GM19463 (cell line): ENCODE data around the gene TMPRSS4.

Experiments
- ATAC-seq: cut with Tn5 transposase; IDR thresholded peaks from one replicate; pipeline ENCODE4 v1.9.1; 2021; ENCODE audit warnings: mild to moderate bottlenecking, moderate library complexity; ENCODE audit not compliant: unreplicated experiment

Gene TMPRSS4

DNA sequence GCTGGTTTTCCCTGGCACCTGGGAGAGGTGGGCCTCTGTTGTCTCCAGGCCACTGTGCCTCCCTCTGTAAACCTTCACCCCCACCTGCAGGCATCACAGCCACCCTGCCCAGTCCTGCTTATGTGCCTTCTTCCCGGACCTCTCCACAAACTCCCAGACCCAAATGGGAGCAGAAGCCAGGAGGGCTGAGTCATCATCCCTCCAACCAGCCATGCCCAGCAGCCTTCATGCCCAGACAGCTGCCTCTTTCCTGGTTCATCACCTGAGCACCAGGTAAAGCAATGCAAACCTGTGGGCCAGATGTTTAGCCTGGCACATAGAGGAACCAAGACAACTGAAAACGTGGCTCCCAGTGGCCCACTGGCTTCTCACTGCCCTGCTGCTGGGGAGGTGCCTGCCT lies 2.1 kb upstream of the TMPRSS4 start:
- no peak for ATAC-seq

DNA sequence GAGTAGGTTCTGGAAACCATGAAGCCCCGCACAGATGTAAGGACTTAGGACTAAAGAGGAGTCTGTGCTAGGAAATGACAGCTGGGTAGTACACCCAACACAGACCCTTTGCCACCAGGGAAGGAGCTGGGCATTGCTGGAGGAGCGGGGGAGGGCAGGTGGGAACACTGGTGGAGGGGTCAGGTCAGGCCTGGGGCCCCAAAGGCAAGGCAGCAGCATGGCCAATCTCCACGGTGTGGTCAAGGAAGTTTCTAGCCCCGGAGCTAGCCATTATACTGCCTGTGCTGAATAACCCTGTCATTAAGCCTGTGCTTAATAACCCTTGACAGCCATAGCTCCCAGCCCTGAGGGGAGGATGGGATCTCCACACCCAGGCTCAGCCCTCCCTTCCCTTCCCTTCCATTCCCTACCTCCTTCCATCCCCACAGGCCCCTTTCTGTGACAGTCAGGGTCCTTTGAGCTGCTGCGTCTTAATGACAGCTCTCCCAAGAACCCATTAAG lies 2.1 kb downstream of the TMPRSS4 start:
- ATAC-seq, result no peak

GRCh38 chr11:118079491-118079890 lies 2.6 kb downstream of the TMPRSS4 start:
- ATAC-seq, result no peak

DNA sequence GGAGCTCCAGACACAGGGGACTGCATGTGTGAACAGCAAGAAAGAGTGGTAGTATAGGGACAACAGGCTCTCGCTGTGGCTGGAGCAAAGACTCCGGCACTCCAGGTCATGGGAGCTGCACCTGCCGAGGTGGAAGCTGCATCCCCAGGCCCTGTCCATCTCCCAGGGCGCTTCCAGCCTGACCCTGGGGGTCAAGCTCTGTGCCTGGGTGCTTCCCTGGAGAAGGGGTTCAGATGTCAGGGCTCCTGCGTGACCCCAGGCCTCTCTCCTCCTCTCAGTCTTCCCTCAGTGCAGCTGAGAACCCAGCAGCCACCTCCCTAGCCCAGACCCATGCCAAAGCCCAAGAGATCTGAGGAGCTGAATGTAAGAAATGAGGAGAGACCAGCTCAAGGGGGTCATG lies 3.4 kb downstream of the TMPRSS4 start:
- ATAC-seq, result no peak

DNA sequence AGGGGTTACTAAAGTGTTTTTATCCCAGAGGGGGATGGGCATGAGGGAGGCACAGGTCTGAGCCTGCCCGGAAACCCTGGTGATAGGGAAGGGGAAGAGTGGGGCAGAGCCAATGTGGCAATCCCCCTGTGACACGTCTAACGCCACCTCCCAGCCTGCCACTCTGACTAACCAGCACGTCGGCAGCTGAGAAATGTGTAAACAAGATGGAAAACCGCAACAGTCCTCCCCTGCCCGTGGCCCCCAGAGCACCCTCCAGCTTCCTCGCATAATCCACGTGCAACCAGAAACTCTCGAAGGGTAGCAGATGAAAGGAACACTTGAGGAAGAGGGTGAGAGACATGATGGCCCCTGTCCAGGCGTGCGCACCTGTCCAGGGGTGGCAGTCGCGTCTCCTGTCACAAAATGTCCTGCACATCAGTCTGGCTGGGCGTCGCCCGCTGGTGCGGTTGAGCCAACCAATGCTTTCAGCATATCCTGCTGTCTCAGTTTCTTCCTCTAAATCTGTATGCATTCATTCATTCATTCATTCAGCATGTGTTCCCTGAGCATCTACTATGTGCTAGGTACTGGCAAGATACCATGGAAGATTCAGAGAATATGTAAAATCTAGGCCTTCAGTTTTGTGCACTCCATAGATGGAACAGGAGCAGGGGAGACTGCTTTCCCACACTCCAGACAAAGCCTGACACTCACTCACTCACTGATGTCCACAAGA lies 4.5 kb downstream of the TMPRSS4 start:
- ATAC-seq, result no peak

DNA sequence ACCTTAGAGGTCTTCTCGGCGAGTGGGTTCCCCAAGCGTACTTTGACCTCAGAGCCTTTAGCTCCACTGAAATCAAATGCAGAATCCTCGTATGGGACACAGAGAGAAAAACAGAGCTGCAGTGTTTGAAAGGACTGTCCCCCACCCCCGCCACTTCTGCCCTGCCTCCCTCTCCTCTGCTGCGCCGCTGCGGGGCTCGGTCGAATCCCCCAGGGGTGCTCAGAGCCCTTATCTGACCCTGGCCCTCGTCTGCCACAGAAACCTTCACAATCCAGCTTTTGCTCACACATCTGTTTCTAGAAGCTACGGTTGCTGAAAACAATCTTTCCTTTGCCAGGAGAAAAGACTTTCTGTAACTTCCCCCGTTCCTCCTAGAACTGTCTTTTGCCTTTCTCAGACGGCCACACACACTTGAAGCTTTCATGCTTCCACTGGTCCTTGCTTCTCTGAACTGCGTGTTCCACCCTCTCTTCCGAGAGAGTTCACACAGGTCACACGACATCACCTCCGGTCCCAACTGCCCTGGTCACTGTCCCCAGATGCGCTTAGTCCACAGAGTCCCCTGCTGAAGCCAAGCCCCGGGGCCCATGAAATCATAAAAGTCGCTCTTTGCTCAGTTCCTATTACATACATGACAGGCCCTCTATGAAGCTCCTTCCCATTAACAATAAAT lies 6.1 kb downstream of the TMPRSS4 start:
- ATAC-seq, result no peak

DNA sequence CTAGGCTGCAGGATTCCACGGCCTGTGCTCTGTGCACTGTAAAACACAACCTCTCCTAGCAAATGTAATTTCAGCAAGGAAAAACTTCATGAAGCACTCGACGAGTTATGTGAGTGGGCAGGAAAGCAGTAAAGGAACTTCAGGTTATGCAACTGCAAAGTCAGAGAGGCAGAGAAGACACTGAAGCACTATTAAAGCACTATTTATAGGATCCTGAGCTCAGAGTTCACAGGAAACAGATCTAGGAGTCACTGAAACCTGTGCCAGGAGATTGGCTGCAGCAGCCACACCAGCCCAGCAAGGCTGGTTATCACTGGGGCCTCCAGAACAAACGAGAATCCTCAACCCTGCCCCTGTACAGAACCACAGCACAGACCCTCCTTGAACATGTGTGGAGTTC lies 7.4 kb downstream of the TMPRSS4 start:
- no peak for ATAC-seq

- ATAC-seq, result no peak
These were observed 7.8 kb downstream of the TMPRSS4 start for GRCh38 chr11:118084656-118085055.

GRCh38 chr11:118086913-118087768 lies 10.3 kb downstream of the TMPRSS4 start, which contains the start of gene SMIM35:
TSS of gene SMIM35 (minus strand) at chr11:118086963. CDS start at chr11:118086757, 206 bp downstream.
- ATAC-seq, result no peak

GRCh38 chr11:118087931-118088330 lies 11.1 kb downstream of the TMPRSS4 start:
- no peak for ATAC-seq

GRCh38 chr11:118088531-118088930 lies 11.7 kb downstream of the TMPRSS4 start:
- no peak for ATAC-seq

DNA sequence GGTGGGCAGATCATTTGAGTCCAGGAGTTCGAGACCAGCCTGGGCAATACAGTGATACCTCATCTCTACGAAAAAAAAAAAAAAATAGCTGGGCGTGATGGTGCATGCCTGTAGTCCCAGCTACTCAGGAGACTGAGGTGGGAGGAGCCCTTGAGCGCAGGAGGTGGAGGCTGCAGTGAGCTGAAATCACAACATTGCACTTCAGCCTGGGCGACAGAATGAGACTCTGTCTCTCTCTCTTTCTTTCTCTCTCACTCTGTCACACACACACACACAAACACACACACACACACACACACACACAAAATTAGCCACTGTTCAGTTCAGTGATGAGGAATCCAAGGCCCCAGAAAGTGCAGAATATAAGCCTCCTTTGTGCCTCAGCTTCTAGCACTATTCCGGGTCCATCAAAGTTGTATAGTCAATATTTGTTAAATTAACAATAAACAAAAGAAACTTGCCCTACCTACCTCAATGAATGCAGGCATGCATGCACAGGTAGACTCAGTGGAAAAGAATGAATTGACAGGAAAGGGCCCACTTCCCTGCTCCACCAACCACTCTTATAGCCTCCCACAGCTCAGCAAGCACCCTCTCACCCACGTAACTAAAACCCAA lies 13.8 kb downstream of the TMPRSS4 start:
- ATAC-seq, result no peak

- ATAC-seq, result no peak
These were observed 14.8 kb downstream of the TMPRSS4 start for GRCh38 chr11:118091690-118092089.

- no peak for ATAC-seq
These were observed 16.2 kb downstream of the TMPRSS4 start for GRCh38 chr11:118092907-118093571.

- no peak for ATAC-seq
These were observed 18.6 kb downstream of the TMPRSS4 start for GRCh38 chr11:118095493-118095892.

DNA sequence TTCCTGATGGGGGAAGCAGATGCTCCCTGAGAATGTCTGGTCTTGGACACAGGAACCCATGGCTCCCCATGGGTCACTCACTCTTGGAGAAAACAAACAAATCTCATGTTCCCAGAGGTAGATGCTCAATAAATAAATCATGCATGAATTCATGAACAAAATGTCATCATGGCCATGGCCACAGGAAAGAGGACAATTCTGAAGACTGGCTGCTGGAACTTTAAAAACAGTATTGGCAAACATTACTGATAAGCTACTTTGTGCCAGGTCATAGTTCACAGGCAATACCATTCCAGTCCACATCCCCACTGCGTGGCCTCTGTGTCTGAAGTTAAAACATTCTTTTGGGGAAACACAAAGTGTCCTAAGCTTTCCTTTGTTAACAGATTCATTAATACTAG lies 19.1 kb downstream of the TMPRSS4 start:
- ATAC-seq, result no peak

GRCh38 chr11:118098996-118099837 lies 22.3 kb downstream of the TMPRSS4 start:
- ATAC-seq, result no peak

DNA sequence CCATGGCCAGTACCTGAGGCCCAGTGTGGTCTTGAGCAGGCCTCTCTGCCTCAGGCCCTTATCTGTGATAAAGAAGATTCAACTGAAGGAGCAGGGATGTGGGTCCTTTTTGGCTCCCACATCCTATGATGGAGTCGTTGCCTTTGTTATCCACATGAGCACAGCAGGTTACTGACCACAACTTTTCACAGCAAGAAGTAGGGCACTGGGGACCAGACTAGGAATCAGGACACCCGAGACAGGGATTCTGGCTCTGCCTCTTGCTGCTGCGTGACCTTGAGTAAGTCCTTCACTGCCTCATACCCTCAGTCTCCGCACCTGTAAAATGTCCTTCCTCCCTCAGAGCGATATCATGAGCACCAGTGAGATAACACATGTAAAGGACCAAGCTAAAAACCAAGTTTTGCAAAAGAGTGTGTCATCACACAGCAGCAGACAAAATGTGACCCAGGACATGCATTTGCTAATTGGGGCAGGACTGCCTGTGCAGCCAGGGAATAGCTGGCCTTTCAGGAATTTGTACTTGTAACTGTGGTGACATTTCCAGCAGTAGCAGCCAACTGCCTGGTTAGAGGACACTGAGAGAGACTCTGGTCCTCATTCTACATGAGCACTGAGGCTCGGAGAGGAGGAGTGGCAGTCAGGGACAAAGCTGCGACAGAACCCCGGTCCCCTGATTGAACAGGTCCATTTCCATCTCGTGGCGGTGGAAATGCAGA lies 23.1 kb downstream of the TMPRSS4 start:
- ATAC-seq, result no peak

DNA sequence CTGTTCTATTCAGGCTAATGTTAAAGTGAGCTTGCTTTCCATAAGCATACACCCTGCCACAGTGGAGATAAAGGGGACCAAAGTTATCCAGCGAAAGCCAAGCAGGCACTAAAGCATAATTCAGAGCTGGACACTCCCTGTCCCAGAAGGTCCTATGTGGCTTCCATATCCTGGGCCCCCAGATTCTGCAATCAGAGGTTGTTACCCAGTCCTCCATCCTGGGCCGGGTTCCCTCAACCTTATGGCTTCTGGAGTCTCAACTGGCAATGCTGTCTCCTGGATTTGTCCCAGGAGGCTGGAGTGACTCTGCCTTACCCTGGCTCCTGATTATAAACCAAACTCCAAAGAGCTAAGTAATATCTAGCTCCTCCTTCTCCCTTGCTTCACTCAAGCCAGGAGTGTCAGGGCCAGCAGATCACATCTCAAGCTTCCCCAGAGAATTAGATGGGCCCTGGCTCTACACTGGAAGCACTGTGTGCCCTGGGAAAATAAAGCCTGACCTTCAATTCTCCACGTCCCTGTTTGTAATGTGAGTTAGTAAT lies 23.9 kb downstream of the TMPRSS4 start:
- no peak for ATAC-seq
